ENCODE measurements around the gene GALNTL6.

Gene GALNTL6

GRCh38 chr4:172143605-172144314 lies 330.6 kb downstream of the GALNTL6 start:
- DNase-seq, result no peak
- no peaks in the 10 kb centered on the region for H3K36me3 Mint-ChIP-seq (ENCODE audit: low read depth)
- no peak for TF ChIP-seq CTCF (IDR thresholded peaks at IDR 0.05)
- no peaks in the 10 kb centered on the region for H3K9me3 Mint-ChIP-seq
- peaks cover 1% of the 10 kb centered on the region for H3K27me3 Mint-ChIP-seq (ENCODE audit: low read depth, poor library complexity)
- no peaks in the 10 kb centered on the region for H3K4me1 Mint-ChIP-seq
- no peak overlapping the region for H3K4me3 Mint-ChIP-seq
- no peak overlapping the region for H3K27ac Mint-ChIP-seq

- H3K27ac Mint-ChIP-seq, result no peak overlapping the region
- no peaks in the 10 kb centered on the region for H3K27me3 Mint-ChIP-seq (ENCODE audit: low read depth, poor library complexity)
- H3K9me3 Mint-ChIP-seq, result no peaks in the 10 kb centered on the region
- no peak overlapping the region for H3K4me3 Mint-ChIP-seq
- no peaks in the 10 kb centered on the region for H3K36me3 Mint-ChIP-seq (ENCODE audit: low read depth)
- DNase-seq, result no peak
- no peak for TF ChIP-seq CTCF (IDR thresholded peaks at IDR 0.05)
- no peaks in the 10 kb centered on the region for H3K4me1 Mint-ChIP-seq
These were observed 334.5 kb downstream of the GALNTL6 start for GRCh38 chr4:172147687-172148086.

- Mint-ChIP-seq H3K4me1 (no peaks in the 10 kb centered on the region), H3K36me3 (ENCODE audit: low read depth) (no peaks in the 10 kb centered on the region), H3K27me3 (ENCODE audit: low read depth, poor library complexity) (peaks cover 3% of the 10 kb centered on the region), H3K27ac (no peak overlapping the region), H3K9me3 (no peaks in the 10 kb centered on the region), H3K4me3 (no peak overlapping the region)
- no peak for TF ChIP-seq CTCF (IDR thresholded peaks at IDR 0.05)
- no peak for DNase-seq
These were observed 336.1 kb downstream of the GALNTL6 start for GRCh38 chr4:172149329-172149728.

- Mint-ChIP-seq H3K4me3 (no peak overlapping the region), H3K9me3 (no peaks in the 10 kb centered on the region), H3K27me3 (ENCODE audit: low read depth, poor library complexity) (peaks cover 5% of the 10 kb centered on the region), H3K4me1 (no peaks in the 10 kb centered on the region), H3K36me3 (ENCODE audit: low read depth) (no peaks in the 10 kb centered on the region), H3K27ac (no peak overlapping the region)
- no peak for TF ChIP-seq CTCF (IDR thresholded peaks at IDR 0.05)
- DNase-seq, result no peak
These were observed 339.1 kb downstream of the GALNTL6 start for GRCh38 chr4:172152284-172152683.

- Mint-ChIP-seq H3K4me1 (no peaks in the 10 kb centered on the region), H3K27ac (peak overlapping the region; percentile 28), H3K27me3 (ENCODE audit: low read depth, poor library complexity) (peaks cover 5% of the 10 kb centered on the region), H3K36me3 (ENCODE audit: low read depth) (no peaks in the 10 kb centered on the region), H3K4me3 (no peak overlapping the region), H3K9me3 (no peaks in the 10 kb centered on the region)
- TF ChIP-seq CTCF (IDR thresholded peaks at IDR 0.05), result no peak
- no peak for DNase-seq
These were observed 340.5 kb downstream of the GALNTL6 start for GRCh38 chr4:172153719-172154118.

- no peaks in the 10 kb centered on the region for H3K4me1 Mint-ChIP-seq
- H3K9me3 Mint-ChIP-seq, result no peaks in the 10 kb centered on the region
- H3K27me3 Mint-ChIP-seq (ENCODE audit: low read depth, poor library complexity), result peaks cover 5% of the 10 kb centered on the region
- TF ChIP-seq CTCF (IDR thresholded peaks at IDR 0.05), result no peak
- no peaks in the 10 kb centered on the region for H3K36me3 Mint-ChIP-seq (ENCODE audit: low read depth)
- no peak overlapping the region for H3K27ac Mint-ChIP-seq
- DNase-seq, result no peak
- no peak overlapping the region for H3K4me3 Mint-ChIP-seq
These were observed 342.7 kb downstream of the GALNTL6 start for GRCh38 chr4:172155838-172156345.
